Body of pancreas (tissue), 4 donors: ENCODE measurements around the gene PUSL1.

Experiments
- CTCF ChIP-seq, 7 experiments: fragments of 450-650 bp in 4 of 7; fragments of 200-600 bp in 3 of 7; sonication (generic) in 3 of 7; IDR thresholded peaks; one replicate each; pipeline ENCODE4 v1.5.1; 2016 to 2019; ENCODE audit warnings: antibody characterized with exemption in 7 of 7
- POLR2A ChIP-seq, 3 donors: fragments of 450-650 bp; IDR thresholded peaks; one replicate each; pipeline ENCODE4 v1.6.1; 2016; ENCODE audit warnings: antibody characterized with exemption in 3 of 3, mild to moderate bottlenecking in 2 of 3

- TF ChIP-seq CTCF (IDR thresholded peaks at IDR 0.05) (no peak), POLR2A (IDR thresholded peaks at IDR 0.05) (no peak)
Measured at GRCh38 chr1:1354271-1355247, 46.2 kb downstream of the PUSL1 start.
